ENCODE results near the gene NIPBL.
"Not testable (repeated sequence)": the region's sequence is repeated elsewhere in the genome, so short reads cannot be mapped to it uniquely, and the experiment has no call there.

Gene NIPBL

GRCh38 chr5:37005946-37006540 is 129.5 kb downstream of the NIPBL start:
- Histone ChIP-seq H3K14ac (ENCODE audit: low read length) (no peak overlapping the region), H3K4ac (ENCODE audit: low read length) (no peak overlapping the region), H3K9ac (ENCODE audit: low read depth, low read length, poor library complexity) (no peak overlapping the region), H3K27me3 (ENCODE audit: control insufficient read depth in 3 of 3, insufficient read depth in 3 of 3, low read depth in 1 of 3, low read length in 3 of 3) (no peaks in the 10 kb centered on the region), H3K4me2 (ENCODE audit: insufficient read depth, low read length, poor library complexity, severe bottlenecking) (no peak overlapping the region), H2BK12ac (ENCODE audit: low read length) (no peak overlapping the region), H3K27ac (replicated peaks; ENCODE audit: low read length) (no peak overlapping the region), H3K79me1 (ENCODE audit: low read depth, low read length) (no peaks in the 10 kb centered on the region), H3K36me3 (replicated peaks in 1 of 2; ENCODE audit: control insufficient read depth in 2 of 2, insufficient read depth in 2 of 2, low read length in 2 of 2) (peaks cover 5 to 99% of the 10 kb centered on the region in 2 donors), H2BK5ac (ENCODE audit: low read length) (no peak overlapping the region), H2BK15ac (ENCODE audit: low read length) (no peak overlapping the region), H3K23ac (ENCODE audit: low read depth, low read length, poor library complexity) (no peak overlapping the region), H4K91ac (ENCODE audit: low read depth, low read length, poor library complexity) (no peak overlapping the region), H2AFZ (ENCODE audit: low read length) (no peak overlapping the region), H4K8ac (ENCODE audit: low read depth, low read length) (no peak overlapping the region), H3K9me3 (replicated peaks in 1 of 2; ENCODE audit: control insufficient read depth in 2 of 2, insufficient read depth in 1 of 2, low read depth in 1 of 2, low read length in 2 of 2) (no peaks in the 10 kb centered on the region), H2AK5ac (ENCODE audit: low read depth, low read length) (no peak overlapping the region), H3K4me3 (ENCODE audit: low read length in 2 of 2) (no peak overlapping the region), H3K18ac (ENCODE audit: low read length) (no peak overlapping the region), H2BK120ac (ENCODE audit: low read depth, low read length) (no peak overlapping the region), H3K4me1 (ENCODE audit: control insufficient read depth in 2 of 2, insufficient read depth in 1 of 2, low read depth in 1 of 2, low read length in 2 of 2) (no peaks in the 10 kb centered on the region)
- no peak for DNase-seq (ENCODE audit: low spot score)
- no CpG with 5 or more reads among the region's 5 CpGs for WGBS, 2 donors (ENCODE audit: extremely low coverage in 2 of 2, insufficient read length in 2 of 2, insufficient replicate concordance in 1 of 2)

- not testable (repeated sequence) for H3K4me1 ChIP-seq (ENCODE audit: control insufficient read depth in 2 of 2, insufficient read depth in 1 of 2, low read depth in 1 of 2, low read length in 2 of 2); H3K27ac ChIP-seq (replicated peaks; ENCODE audit: low read length); H4K8ac ChIP-seq (ENCODE audit: low read depth, low read length); H3K18ac ChIP-seq (ENCODE audit: low read length); H2BK12ac ChIP-seq (ENCODE audit: low read length); H2BK5ac ChIP-seq (ENCODE audit: low read length); H4K91ac ChIP-seq (ENCODE audit: low read depth, low read length, poor library complexity); H3K9ac ChIP-seq (ENCODE audit: low read depth, low read length, poor library complexity); DNase-seq (ENCODE audit: low spot score); H3K23ac ChIP-seq (ENCODE audit: low read depth, low read length, poor library complexity); H2BK15ac ChIP-seq (ENCODE audit: low read length); H2BK120ac ChIP-seq (ENCODE audit: low read depth, low read length); H3K9me3 ChIP-seq (replicated peaks in 1 of 2; ENCODE audit: control insufficient read depth in 2 of 2, insufficient read depth in 1 of 2, low read depth in 1 of 2, low read length in 2 of 2); H3K79me1 ChIP-seq (ENCODE audit: low read depth, low read length); H3K4me3 ChIP-seq (ENCODE audit: low read length in 2 of 2); H3K14ac ChIP-seq (ENCODE audit: low read length); H3K4ac ChIP-seq (ENCODE audit: low read length); H2AFZ ChIP-seq (ENCODE audit: low read length); H2AK5ac ChIP-seq (ENCODE audit: low read depth, low read length); H3K4me2 ChIP-seq (ENCODE audit: insufficient read depth, low read length, poor library complexity, severe bottlenecking); H3K27me3 ChIP-seq (ENCODE audit: control insufficient read depth in 3 of 3, insufficient read depth in 3 of 3, low read depth in 1 of 3, low read length in 3 of 3)
- no CpG with 5 or more reads among the region's 34 CpGs for WGBS, 2 donors (ENCODE audit: extremely low coverage in 2 of 2, insufficient read length in 2 of 2, insufficient replicate concordance in 1 of 2)
- H3K36me3 ChIP-seq (replicated peaks in 1 of 2; ENCODE audit: control insufficient read depth in 2 of 2, insufficient read depth in 2 of 2, low read length in 2 of 2): peaks cover 5 to 74% of the 10 kb centered on the region in 2 donors
Measured at GRCh38 chr5:37013181-37013580, 136.6 kb downstream of the NIPBL start.

- Histone ChIP-seq H3K18ac (ENCODE audit: low read length) (no peak overlapping the region), H2AK5ac (ENCODE audit: low read depth, low read length) (no peak overlapping the region), H3K36me3 (replicated peaks in 1 of 2; ENCODE audit: control insufficient read depth in 2 of 2, insufficient read depth in 2 of 2, low read length in 2 of 2) (peaks cover 3 to 74% of the 10 kb centered on the region in 2 donors)
Measured at GRCh38 chr5:37014321-37014720, 137.8 kb downstream of the NIPBL start.

GRCh38 chr5:37015795-37016666 is 139.5 kb downstream of the NIPBL start:
- no peaks in the 10 kb centered on the region for H3K79me1 ChIP-seq (ENCODE audit: low read depth, low read length)
- no peak overlapping the region for H2BK12ac ChIP-seq (ENCODE audit: low read length)
- no peak overlapping the region for H4K91ac ChIP-seq (ENCODE audit: low read depth, low read length, poor library complexity)
- no peak overlapping the region for H2BK5ac ChIP-seq (ENCODE audit: low read length)
- H3K27me3 ChIP-seq (ENCODE audit: control insufficient read depth in 3 of 3, insufficient read depth in 3 of 3, low read depth in 1 of 3, low read length in 3 of 3): no peaks in the 10 kb centered on the region
- H3K18ac ChIP-seq (ENCODE audit: low read length): no peak overlapping the region
- WGBS, 2 donors (ENCODE audit: extremely low coverage in 2 of 2, insufficient read length in 2 of 2, insufficient replicate concordance in 1 of 2): no CpG with 5 or more reads among the region's 2 CpGs
- H3K9me3 ChIP-seq (replicated peaks in 1 of 2; ENCODE audit: control insufficient read depth in 2 of 2, insufficient read depth in 1 of 2, low read depth in 1 of 2, low read length in 2 of 2): no peaks in the 10 kb centered on the region
- H2AK5ac ChIP-seq (ENCODE audit: low read depth, low read length): no peak overlapping the region
- H3K27ac ChIP-seq (replicated peaks; ENCODE audit: low read length): no peak overlapping the region
- H2BK120ac ChIP-seq (ENCODE audit: low read depth, low read length): no peak overlapping the region
- no peak overlapping the region for H3K23ac ChIP-seq (ENCODE audit: low read depth, low read length, poor library complexity)
- no peak overlapping the region for H3K4me3 ChIP-seq (ENCODE audit: low read length in 2 of 2)
- H2AFZ ChIP-seq (ENCODE audit: low read length): no peak overlapping the region
- H3K4me1 ChIP-seq (ENCODE audit: control insufficient read depth in 2 of 2, insufficient read depth in 1 of 2, low read depth in 1 of 2, low read length in 2 of 2): no peaks in the 10 kb centered on the region
- no peak overlapping the region for H3K14ac ChIP-seq (ENCODE audit: low read length)
- no peak overlapping the region for H3K9ac ChIP-seq (ENCODE audit: low read depth, low read length, poor library complexity)
- no peak overlapping the region for H4K8ac ChIP-seq (ENCODE audit: low read depth, low read length)
- H3K4ac ChIP-seq (ENCODE audit: low read length): no peak overlapping the region
- DNase-seq (ENCODE audit: low spot score): no peak
- H3K36me3 ChIP-seq (replicated peaks in 1 of 2; ENCODE audit: control insufficient read depth in 2 of 2, insufficient read depth in 2 of 2, low read length in 2 of 2): peaks cover 5 to 75% of the 10 kb centered on the region in 2 donors
- H3K4me2 ChIP-seq (ENCODE audit: insufficient read depth, low read length, poor library complexity, severe bottlenecking): no peak overlapping the region
- H2BK15ac ChIP-seq (ENCODE audit: low read length): no peak overlapping the region

More at GRCh38 chr5:37014321-37014720, 137.8 kb downstream of the NIPBL start:
- no peak overlapping the region for H3K27ac ChIP-seq (replicated peaks; ENCODE audit: low read length)
- no peak overlapping the region for H3K4ac ChIP-seq (ENCODE audit: low read length)
- no peak overlapping the region for H2BK15ac ChIP-seq (ENCODE audit: low read length)
- H3K14ac ChIP-seq (ENCODE audit: low read length): no peak overlapping the region
- no peak overlapping the region for H2BK120ac ChIP-seq (ENCODE audit: low read depth, low read length)
- no peak overlapping the region for H3K4me3 ChIP-seq (ENCODE audit: low read length in 2 of 2)
- H2BK12ac ChIP-seq (ENCODE audit: low read length): no peak overlapping the region
- no peak overlapping the region for H2AFZ ChIP-seq (ENCODE audit: low read length)
- no peak overlapping the region for H4K8ac ChIP-seq (ENCODE audit: low read depth, low read length)
- no peak overlapping the region for H3K23ac ChIP-seq (ENCODE audit: low read depth, low read length, poor library complexity)
- H3K9ac ChIP-seq (ENCODE audit: low read depth, low read length, poor library complexity): no peak overlapping the region
- no peaks in the 10 kb centered on the region for H3K9me3 ChIP-seq (replicated peaks in 1 of 2; ENCODE audit: control insufficient read depth in 2 of 2, insufficient read depth in 1 of 2, low read depth in 1 of 2, low read length in 2 of 2)
- no peaks in the 10 kb centered on the region for H3K79me1 ChIP-seq (ENCODE audit: low read depth, low read length)
- H4K91ac ChIP-seq (ENCODE audit: low read depth, low read length, poor library complexity): no peak overlapping the region
- no peaks in the 10 kb centered on the region for H3K4me1 ChIP-seq (ENCODE audit: control insufficient read depth in 2 of 2, insufficient read depth in 1 of 2, low read depth in 1 of 2, low read length in 2 of 2)
- no peak overlapping the region for H3K4me2 ChIP-seq (ENCODE audit: insufficient read depth, low read length, poor library complexity, severe bottlenecking)
- DNase-seq (ENCODE audit: low spot score): no peak
- H3K27me3 ChIP-seq (ENCODE audit: control insufficient read depth in 3 of 3, insufficient read depth in 3 of 3, low read depth in 1 of 3, low read length in 3 of 3): no peaks in the 10 kb centered on the region
- no peak overlapping the region for H2BK5ac ChIP-seq (ENCODE audit: low read length)
